Naive B cell (primary cell): Measurements from ENCODE around the gene SLC12A9. TPM values are rescaled to one million over a fixed set of nuclear protein-coding genes. Genes with fewer than 3 reads are reported as not detected.
A peak's percentile ranks its signal among the peaks of the same experiment; 100 is the strongest.

Experiments used
- ATAC-seq, 2 donors: fragments of 150-1000 bp; cut with Tn5 transposase; 2 replicates each; pipeline ENCODE4 v1.10.0; 2021; ENCODE audit warnings: low read depth in 2 of 2, mild to moderate bottlenecking in 2 of 2, moderate library complexity in 2 of 2
- DNase-seq: peaks from one replicate; pipeline ENCODE4 v3.0.0; 2022
- H3K27ac Mint-ChIP-seq, 6 donors: one replicate each; pipeline ENCODE4 v1.8.0; 2020 to 2022; ENCODE audit warnings: mild to moderate bottlenecking in 6 of 6, mixed read lengths in 6 of 6, moderate library complexity in 5 of 6, inconsistent platforms in 2 of 6
- H3K27me3 Mint-ChIP-seq, 3 donors: one replicate each; pipeline ENCODE4 v1.8.0; 2021 to 2022; ENCODE audit warnings: mixed read lengths in 3 of 3, mild to moderate bottlenecking in 1 of 3
- H3K36me3 Mint-ChIP-seq, 2 donors: one replicate each; pipeline ENCODE4 v1.8.0; 2020 to 2022; ENCODE audit warnings: mixed read lengths in 2 of 2, inconsistent platforms in 1 of 2, mild to moderate bottlenecking in 1 of 2
- H3K4me1 Mint-ChIP-seq, 3 donors: one replicate each; pipeline ENCODE4 v1.8.0; 2020 to 2022; ENCODE audit warnings: mixed read lengths in 3 of 3, inconsistent platforms in 1 of 3, mild to moderate bottlenecking in 1 of 3, moderate library complexity in 1 of 3
- H3K4me3 Mint-ChIP-seq, 8 donors: one replicate each; pipeline ENCODE4 v1.8.0; 2020 to 2022; ENCODE audit warnings: mild to moderate bottlenecking in 8 of 8, mixed read lengths in 8 of 8, moderate library complexity in 8 of 8, inconsistent platforms in 2 of 8
- H3K9me3 Mint-ChIP-seq, 7 donors: one replicate each; pipeline ENCODE4 v1.8.0; 2020 to 2022; ENCODE audit warnings: mixed read lengths in 7 of 7, mild to moderate bottlenecking in 5 of 7, inconsistent platforms in 2 of 7, moderate library complexity in 1 of 7
- polyA plus RNA-seq, 6 donors: library from polyadenylated mRNA; unstranded; fragments of 300-500 nt; fragmentation: Illumina TruSeq; gene quantifications; one replicate each; pipeline ENCODE4 v1.2.3, GENCODE V29; 2021; ENCODE audit warnings: low read depth in 6 of 6

SLC12A9 gene
- polyA plus RNA-seq, 6 donors from 2014 or later: 7.8 to 13.1 (median 11.5) TPM

- peaks cover 10 to 19% of the 10 kb centered on the region in 2 donors for H3K36me3 Mint-ChIP-seq
- no peak for ATAC-seq
These were observed 7.3 kb downstream of the SLC12A9 start for GRCh38 chr7:100859856-100860255.

DNA sequence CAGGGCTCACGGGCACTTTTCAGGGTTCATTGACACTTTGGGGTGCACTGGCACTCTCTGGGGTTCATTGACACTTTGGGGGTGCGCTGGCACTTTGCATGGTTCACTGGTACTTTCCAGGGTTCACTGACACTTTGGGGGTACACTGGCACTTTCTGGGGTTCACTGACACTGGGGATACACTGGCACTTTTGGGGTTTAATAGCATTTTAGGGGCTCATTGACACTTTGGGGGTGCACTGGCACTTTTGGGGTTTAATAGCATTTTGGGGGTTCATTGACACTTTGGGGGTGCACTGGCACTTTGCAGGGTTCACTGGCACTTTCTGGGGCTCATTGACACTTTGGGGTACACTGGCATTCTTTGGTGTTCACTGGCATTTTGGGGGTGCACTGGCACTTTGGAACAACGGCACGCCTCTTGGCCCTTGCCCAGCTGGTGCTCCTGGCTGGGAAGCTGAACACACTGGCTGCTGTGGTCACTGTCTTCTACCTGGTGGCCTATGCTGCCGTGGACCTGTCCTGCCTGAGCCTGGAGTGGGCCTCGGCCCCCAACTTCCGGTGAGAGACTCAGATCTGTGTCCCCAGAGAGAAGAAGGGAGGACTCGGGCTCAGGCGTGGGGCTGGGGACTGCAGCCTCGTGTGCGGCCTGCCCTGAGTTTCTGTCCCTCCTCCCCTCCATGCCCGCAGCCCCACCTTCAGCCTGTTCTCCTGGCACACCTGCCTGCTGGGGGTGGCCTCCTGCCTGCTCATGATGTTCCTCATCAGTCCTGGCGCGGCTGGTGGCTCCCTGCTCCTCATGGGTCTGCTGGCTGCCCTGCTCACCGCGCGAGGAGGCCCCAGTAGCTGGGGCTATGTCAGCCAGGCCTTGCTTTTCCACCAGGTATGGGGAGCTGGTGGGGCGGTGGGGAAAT is 8.4 kb downstream of the SLC12A9 start:
- Mint-ChIP-seq H3K27ac (no peak overlapping the region), H3K36me3 (peaks cover 10 to 14% of the 10 kb centered on the region in 2 donors), H3K4me1 (peaks cover 1 to 12% (median 4%) of the 10 kb centered on the region in 3 donors), H3K9me3 (no peaks in the 10 kb centered on the region), H3K27me3 (no peaks in the 10 kb centered on the region), H3K4me3 (no peak overlapping the region)
- DNase-seq: no peak
- no peak for ATAC-seq

More at GRCh38 chr7:100859856-100860255, 7.3 kb downstream of the SLC12A9 start:
- Mint-ChIP-seq H3K4me3 (no peak overlapping the region), H3K4me1 (peaks cover 7 to 9% (median 8%) of the 10 kb centered on the region in 3 donors), H3K27ac (peak overlapping the region in 2 of 6 donors; percentile 31 to 72), H3K27me3 (no peaks in the 10 kb centered on the region), H3K9me3 (no peaks in the 10 kb centered on the region)
- no peak for DNase-seq

DNA sequence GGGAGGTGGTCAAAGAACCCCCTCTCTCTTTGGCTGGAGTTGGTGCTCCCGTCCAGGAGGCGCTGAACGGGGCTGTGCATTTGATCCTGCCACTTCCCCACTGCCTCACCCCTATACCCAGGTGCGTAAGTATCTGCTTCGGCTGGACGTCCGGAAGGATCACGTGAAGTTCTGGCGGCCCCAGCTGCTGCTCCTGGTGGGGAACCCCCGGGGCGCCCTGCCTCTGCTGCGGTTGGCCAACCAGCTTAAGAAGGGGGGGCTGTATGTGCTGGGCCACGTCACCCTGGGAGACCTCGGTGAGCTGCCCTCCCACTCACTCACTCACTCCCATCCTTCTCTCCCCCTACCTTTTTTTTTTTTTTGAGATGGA is 9.1 kb downstream of the SLC12A9 start:
- no peaks in the 10 kb centered on the region for H3K9me3 Mint-ChIP-seq

GRCh38 chr7:100863406-100863950 is 11.0 kb downstream of the SLC12A9 start:
- H3K36me3 Mint-ChIP-seq: peaks cover 10 to 14% of the 10 kb centered on the region in 2 donors
- no peak overlapping the region for H3K27ac Mint-ChIP-seq

More for the DNA sequence above, 9.1 kb downstream of the SLC12A9 start:
- H3K27ac Mint-ChIP-seq: peak overlapping the region in 1 of 6 donors; percentile 51
- ATAC-seq: no peak
- DNase-seq: no peak
- peaks cover 3 to 18% (median 7%) of the 10 kb centered on the region in 3 donors for H3K4me1 Mint-ChIP-seq
- H3K4me3 Mint-ChIP-seq: no peak overlapping the region
- H3K36me3 Mint-ChIP-seq: peaks cover 10 to 14% of the 10 kb centered on the region in 2 donors
- no peaks in the 10 kb centered on the region for H3K27me3 Mint-ChIP-seq

GRCh38 chr7:100864263-100864845 is 11.8 kb downstream of the SLC12A9 start:
- Mint-ChIP-seq H3K36me3 (peaks cover 10 to 14% of the 10 kb centered on the region in 2 donors), H3K27ac (no peak overlapping the region), H3K4me3 (peak overlapping the region in 1 of 8 donors; percentile 45), H3K4me1 (peaks cover 18 to 31% (median 21%) of the 10 kb centered on the region in 3 donors), H3K9me3 (no peaks in the 10 kb centered on the region), H3K27me3 (no peaks in the 10 kb centered on the region)
- DNase-seq (no peak), ATAC-seq (no peak)

More at GRCh38 chr7:100863406-100863950, 11.0 kb downstream of the SLC12A9 start:
- Mint-ChIP-seq H3K4me3 (peak overlapping the region in 4 of 8 donors; percentile 2 to 38 (median 22)), H3K4me1 (peaks cover 18 to 31% (median 20%) of the 10 kb centered on the region in 3 donors), H3K27me3 (no peaks in the 10 kb centered on the region), H3K9me3 (no peaks in the 10 kb centered on the region)
- ATAC-seq (no peak), DNase-seq (no peak)

DNA sequence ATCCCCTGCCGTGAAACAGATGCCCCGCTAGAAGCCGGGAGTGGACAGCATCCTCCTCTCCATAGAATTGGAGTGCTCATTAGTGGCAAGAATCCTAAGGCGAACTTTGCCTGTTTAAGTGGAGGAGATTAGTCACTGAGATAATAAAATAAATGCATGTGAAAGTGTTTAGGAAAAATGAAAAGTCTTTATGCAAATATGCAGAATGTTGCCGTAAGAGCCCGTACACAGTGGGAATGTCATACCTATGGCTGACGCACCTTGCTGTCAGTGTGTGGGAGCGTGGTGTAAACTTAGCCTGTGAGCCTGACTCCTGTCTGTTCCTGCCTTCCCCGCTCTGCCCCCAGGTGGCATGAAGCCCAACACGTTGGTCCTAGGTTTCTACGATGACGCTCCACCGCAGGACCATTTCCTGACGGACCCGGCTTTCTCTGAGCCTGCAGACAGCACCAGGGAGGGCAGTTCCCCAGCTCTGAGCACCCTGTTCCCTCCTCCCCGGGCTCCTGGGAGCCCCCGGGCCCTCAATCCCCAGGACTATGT is 12.9 kb downstream of the SLC12A9 start:
- Mint-ChIP-seq H3K27ac (peak overlapping the region in 2 of 6 donors; percentile 26 to 83), H3K9me3 (no peaks in the 10 kb centered on the region), H3K4me3 (peak overlapping the region in 7 of 8 donors; percentile 51 to 90 (median 77)), H3K36me3 (peaks cover 5 to 10% of the 10 kb centered on the region in 2 donors), H3K4me1 (peaks cover 18 to 31% (median 21%) of the 10 kb centered on the region in 3 donors), H3K27me3 (no peaks in the 10 kb centered on the region)
- DNase-seq (no peak), ATAC-seq (peak in 1 of 2 donors; percentile 5)

GRCh38 chr7:100865938-100866728 is 13.6 kb downstream of the SLC12A9 start:
- Mint-ChIP-seq H3K27me3 (no peaks in the 10 kb centered on the region), H3K27ac (peak overlapping the region in 5 of 6 donors; percentile 14 to 90 (median 60)), H3K4me1 (peaks cover 18 to 31% (median 21%) of the 10 kb centered on the region in 3 donors), H3K4me3 (peak overlapping the region; percentile 52 to 90 (median 78)), H3K36me3 (peaks cover 5 to 10% of the 10 kb centered on the region in 2 donors), H3K9me3 (no peaks in the 10 kb centered on the region)
- ATAC-seq: peak; percentile 60 to 66
- DNase-seq: no peak

DNA sequence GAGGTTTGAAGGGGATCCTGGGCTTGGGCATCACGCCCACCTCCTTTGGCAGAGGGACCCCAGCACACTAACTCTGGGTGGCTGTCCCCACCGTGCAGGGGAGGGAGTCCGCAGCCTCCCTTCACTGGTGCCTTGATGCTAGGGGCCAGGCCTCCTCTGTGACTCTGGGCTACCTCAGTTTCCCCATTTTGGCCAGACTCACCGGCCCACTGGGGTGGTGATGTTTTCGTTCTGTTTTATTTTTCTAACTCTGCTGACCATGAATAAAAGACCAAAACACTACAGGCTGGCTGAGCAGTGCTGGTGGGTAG is 14.2 kb downstream of the SLC12A9 start:
- Mint-ChIP-seq H3K27ac (peak overlapping the region in 5 of 6 donors; percentile 14 to 90 (median 63)), H3K27me3 (no peaks in the 10 kb centered on the region)

DNA sequence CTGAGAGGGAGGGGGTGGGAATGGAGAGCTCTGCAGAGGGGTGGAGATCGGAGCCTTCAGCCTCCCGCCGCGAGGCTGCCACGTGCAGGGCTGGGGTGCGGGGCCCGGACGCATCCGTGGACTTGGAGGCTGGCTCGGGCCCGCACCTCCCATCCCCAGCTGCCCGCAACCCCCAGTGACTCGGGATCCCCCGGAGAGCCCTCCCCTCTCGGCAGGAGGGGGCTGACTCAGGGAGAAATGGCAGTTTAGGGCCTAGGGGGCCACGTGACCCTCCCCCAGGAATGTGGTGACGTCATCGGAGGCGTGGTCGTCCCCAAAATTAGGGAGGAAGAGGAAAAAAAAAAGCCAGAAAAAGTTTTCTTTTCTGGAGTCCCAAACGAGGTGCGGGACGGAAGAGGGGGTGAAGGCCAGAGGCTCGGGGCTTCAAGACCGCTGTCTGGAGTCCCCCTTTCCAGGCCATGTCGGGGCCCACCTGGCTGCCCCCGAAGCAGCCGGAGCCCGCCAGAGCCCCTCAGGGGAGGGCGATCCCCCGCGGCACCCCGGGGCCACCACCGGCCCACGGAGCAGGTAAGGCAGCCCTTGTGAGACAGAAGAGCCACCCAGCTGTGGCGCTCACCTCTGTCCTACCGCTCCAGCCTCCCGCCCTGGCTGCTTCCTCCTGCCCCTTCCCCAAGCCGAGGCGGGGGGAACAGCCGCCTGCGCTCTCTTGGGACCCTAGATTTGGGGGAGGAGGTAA is 14.7 kb downstream of the SLC12A9 start, which contains the start of gene TRIP6:
Gene TRIP6 (plus strand): TSS at position 348 of the 736 bp plus-strand sequence. CDS start 111 bp downstream, at position 459.
- H3K4me3 Mint-ChIP-seq: peak within 1 kb of the TSS; percentile 72 to 90 (median 81)
- H3K27me3 Mint-ChIP-seq: no peaks in the 10 kb centered on the region
- peak; percentile 45 to 47 for ATAC-seq
- no peak for DNase-seq
- peaks cover 5 to 9% of the 10 kb centered on the region in 2 donors for H3K36me3 Mint-ChIP-seq
- peaks cover 18 to 31% (median 21%) of the 10 kb centered on the region in 3 donors for H3K4me1 Mint-ChIP-seq
- H3K9me3 Mint-ChIP-seq: no peaks in the 10 kb centered on the region
- H3K27ac Mint-ChIP-seq: peak within 1 kb of the TSS; percentile 14 to 90 (median 69)

More for the DNA sequence above, 14.2 kb downstream of the SLC12A9 start:
- Mint-ChIP-seq H3K4me1 (peaks cover 18 to 31% (median 21%) of the 10 kb centered on the region in 3 donors), H3K4me3 (peak overlapping the region; percentile 72 to 90 (median 81)), H3K9me3 (no peaks in the 10 kb centered on the region), H3K36me3 (peaks cover 5 to 10% of the 10 kb centered on the region in 2 donors)
- ATAC-seq (no peak), DNase-seq (no peak)

DNA sequence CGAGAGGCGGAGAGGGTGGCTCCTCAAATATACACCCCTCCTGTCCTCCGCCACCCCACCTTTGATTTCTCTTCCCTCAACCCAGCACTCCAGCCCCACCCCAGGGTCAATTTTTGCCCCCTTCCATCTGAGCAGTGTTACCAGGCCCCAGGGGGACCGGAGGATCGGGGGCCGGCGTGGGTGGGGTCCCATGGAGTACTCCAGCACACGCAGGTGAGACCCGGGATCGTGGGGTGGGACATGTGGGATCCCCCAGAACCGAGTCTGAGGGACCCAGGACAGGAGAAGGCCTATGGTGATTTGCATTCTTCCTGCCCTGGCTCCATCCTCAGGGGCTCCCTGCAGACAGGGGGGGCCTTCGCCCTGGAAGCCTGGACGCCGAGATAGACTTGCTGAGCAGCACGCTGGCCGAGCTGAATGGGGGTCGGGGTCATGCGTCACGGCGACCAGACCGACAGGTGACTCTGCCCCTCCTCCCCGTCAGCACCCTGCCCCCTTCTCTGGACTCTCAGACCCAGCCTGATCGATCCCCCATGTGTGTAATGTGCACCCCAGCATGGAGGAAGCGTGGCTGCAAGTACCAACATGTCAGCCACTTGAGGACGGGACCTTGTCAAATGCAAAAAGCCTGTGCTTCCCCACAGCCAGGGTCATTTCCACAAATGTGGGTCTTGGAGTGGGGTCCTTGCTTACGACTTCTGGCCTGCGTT is 15.4 kb downstream of the SLC12A9 start:
- no peaks in the 10 kb centered on the region for H3K27me3 Mint-ChIP-seq
- H3K4me1 Mint-ChIP-seq: peaks cover 18 to 31% (median 21%) of the 10 kb centered on the region in 3 donors
- H3K27ac Mint-ChIP-seq: peak overlapping the region in 5 of 6 donors; percentile 9 to 90 (median 75)
- no peaks in the 10 kb centered on the region for H3K9me3 Mint-ChIP-seq
- peaks cover 2 to 5% of the 10 kb centered on the region in 2 donors for H3K36me3 Mint-ChIP-seq
- peak overlapping the region in 7 of 8 donors; percentile 49 to 84 (median 80) for H3K4me3 Mint-ChIP-seq
- peak in 1 of 2 donors; percentile 7 for ATAC-seq
- DNase-seq: no peak

DNA sequence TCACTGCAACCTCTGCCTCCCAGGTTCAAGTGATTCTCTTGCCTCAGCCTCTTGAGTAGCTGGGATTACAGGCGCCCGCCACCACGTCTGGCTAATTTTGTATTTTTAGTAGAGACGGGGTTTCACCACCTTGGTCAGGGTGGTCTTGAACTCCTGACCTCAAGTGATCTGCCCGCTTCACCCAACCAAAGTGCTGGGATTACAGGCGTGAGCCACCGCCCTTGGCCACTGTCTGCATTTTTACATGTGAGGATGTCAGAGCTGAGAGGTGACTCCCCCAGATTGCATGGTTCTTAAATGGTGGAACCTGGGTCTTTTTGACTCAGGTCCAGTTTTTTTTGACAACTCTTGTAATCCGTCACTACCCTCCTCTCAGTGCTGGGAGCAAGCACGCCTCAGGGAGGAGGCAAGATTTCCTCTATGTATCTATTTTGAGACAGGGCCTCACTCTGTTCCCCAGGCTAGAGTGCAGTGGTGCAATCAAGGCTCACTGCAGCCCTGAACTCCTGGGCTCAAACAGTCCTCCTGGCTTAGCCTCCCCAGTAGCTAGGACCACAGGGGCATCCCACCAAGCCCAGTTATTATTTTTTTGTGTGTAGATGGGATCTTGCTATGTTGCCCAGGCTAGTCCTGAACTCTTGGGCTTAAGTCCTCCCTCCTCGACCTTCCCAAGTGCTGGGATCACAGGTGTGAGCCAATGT is 21.2 kb downstream of the SLC12A9 start:
- H3K27ac Mint-ChIP-seq: peak overlapping the region in 5 of 6 donors; percentile 59 to 99 (median 97)
- peaks cover 6 to 19% of the 10 kb centered on the region in 2 donors for H3K36me3 Mint-ChIP-seq
- peaks cover 26 to 47% (median 30%) of the 10 kb centered on the region in 3 donors for H3K4me1 Mint-ChIP-seq
- H3K9me3 Mint-ChIP-seq: peaks cover 0 to 5% (median 0%) of the 10 kb centered on the region in 7 donors
- DNase-seq (no peak), ATAC-seq (no peak)
- peak overlapping the region; percentile 97 to 99 (median 98) for H3K4me3 Mint-ChIP-seq
- H3K27me3 Mint-ChIP-seq: no peaks in the 10 kb centered on the region
